Measurements from ENCODE around the gene CDKN1B.

The CDKN1B gene

DNA sequence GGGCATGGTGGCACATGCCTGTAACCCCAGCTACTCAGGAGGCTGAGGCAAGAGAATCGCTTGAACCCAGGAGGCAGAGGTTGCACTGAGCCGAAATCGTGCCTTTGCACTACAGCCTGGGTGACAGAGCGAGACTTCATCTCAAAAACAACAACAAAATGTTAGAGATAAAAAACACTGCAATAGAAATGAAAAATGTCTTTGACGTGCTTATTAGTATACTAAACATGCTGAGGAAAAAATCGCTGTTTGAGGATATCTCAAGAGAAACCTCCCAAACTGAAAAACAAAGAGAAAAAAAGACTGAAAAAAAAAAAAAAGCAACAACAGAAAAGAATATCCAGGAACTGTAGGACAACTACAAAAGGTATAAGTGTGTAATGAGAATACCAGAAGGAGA, 53.1 kb downstream of the CDKN1B start:
- no peak for DNase-seq

All from activated CD4-positive, alpha-beta T cell treated with anti-CD3 and anti-CD28 coated beads, Interleukin-10, Interleukin-2, amounts not matched to agents 100 ng/mL and 50 ng/mL, durations not matched to agents 16 hours and 8 hours (primary cell).